SK-N-SH (cell line): ENCODE results near the gene XKR8.

ENCODE experiments used
- ELF1 ChIP-seq: IDR thresholded peaks from 2 replicates; pipeline ENCODE4 v1.4.0; 2012
- JUND ChIP-seq: IDR thresholded peaks from 2 replicates; pipeline ENCODE4 v1.4.0; 2012
- TF ChIP-seq, protein P1 (sequence below): fragments of 200-600 bp; sonication (generic); IDR thresholded peaks from 2 replicates; pipeline ENCODE4 v1.6.1; 2017; ENCODE audit warnings: antibody characterized with exemption, mild to moderate bottlenecking, moderate library complexity

DNA sequence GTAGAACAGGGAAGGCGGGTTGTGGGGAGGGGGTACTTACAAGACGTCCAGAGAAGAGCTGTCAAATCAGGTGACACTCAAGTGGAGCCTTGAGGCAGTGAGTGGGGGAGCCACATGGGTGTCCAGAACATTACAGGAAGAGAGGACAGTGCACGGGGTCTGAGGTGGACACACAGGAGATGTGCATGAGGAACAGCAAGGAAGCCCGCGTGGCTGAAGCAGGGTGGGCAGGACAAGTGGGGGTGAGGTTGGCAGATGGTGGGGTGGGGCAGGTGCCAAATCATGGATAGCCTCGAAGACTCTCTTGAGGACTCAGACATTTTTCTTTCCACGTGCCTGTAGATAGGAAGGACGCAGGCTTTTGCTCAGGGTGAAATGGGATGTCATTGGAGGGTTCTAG, 24.1 kb upstream of the XKR8 start:
- TF ChIP-seq, protein P1, sequence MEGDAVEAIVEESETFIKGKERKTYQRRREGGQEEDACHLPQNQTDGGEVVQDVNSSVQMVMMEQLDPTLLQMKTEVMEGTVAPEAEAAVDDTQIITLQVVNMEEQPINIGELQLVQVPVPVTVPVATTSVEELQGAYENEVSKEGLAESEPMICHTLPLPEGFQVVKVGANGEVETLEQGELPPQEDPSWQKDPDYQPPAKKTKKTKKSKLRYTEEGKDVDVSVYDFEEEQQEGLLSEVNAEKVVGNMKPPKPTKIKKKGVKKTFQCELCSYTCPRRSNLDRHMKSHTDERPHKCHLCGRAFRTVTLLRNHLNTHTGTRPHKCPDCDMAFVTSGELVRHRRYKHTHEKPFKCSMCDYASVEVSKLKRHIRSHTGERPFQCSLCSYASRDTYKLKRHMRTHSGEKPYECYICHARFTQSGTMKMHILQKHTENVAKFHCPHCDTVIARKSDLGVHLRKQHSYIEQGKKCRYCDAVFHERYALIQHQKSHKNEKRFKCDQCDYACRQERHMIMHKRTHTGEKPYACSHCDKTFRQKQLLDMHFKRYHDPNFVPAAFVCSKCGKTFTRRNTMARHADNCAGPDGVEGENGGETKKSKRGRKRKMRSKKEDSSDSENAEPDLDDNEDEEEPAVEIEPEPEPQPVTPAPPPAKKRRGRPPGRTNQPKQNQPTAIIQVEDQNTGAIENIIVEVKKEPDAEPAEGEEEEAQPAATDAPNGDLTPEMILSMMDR = no peak
- TF ChIP-seq JUND = no peak
- no peak for TF ChIP-seq ELF1
